Pulmonary artery endothelial cell (primary cell): Measurements from ENCODE around the gene PROM1. TPM values are rescaled to one million over a fixed set of nuclear protein-coding genes. Genes with fewer than 3 reads are reported as not detected.

Source experiments
- DNase-seq: peaks from one replicate; pipeline ENCODE4 v3.0.0-alpha.2; 2011; ENCODE audit warnings: low read depth, low spot score
- total RNA-seq: library from RNA; depleted of rRNA; stranded (reverse); fragments of >200 nt; gene quantifications from 2 replicates; pipeline ENCODE4 v1.2.3, GENCODE V29; 2014

PROM1 gene
- total RNA-seq, 1 donor from 2014 or later, result not detected

- DNase-seq, result no peak
Measured at GRCh38 chr4:16067515-16067914, 16.3 kb downstream of the PROM1 start.

- DNase-seq, result no peak
Measured at GRCh38 chr4:16066586-16067128, 17.2 kb downstream of the PROM1 start.

GRCh38 chr4:16065066-16065465 lies 18.8 kb downstream of the PROM1 start:
- no peak for DNase-seq

- no peak for DNase-seq
Measured at GRCh38 chr4:16062601-16063000, 21.2 kb downstream of the PROM1 start.

- DNase-seq, result no peak
Measured at GRCh38 chr4:16056681-16057385, 27.0 kb downstream of the PROM1 start.

- DNase-seq, result no peak
Measured at GRCh38 chr4:16055873-16056272, 27.9 kb downstream of the PROM1 start.

- DNase-seq, result no peak
Measured at GRCh38 chr4:16055471-16055870, 28.4 kb downstream of the PROM1 start.

GRCh38 chr4:16052939-16053338 lies 30.9 kb downstream of the PROM1 start:
- DNase-seq, result no peak

- DNase-seq, result no peak
Measured at GRCh38 chr4:16051980-16052379, 31.8 kb downstream of the PROM1 start.

- DNase-seq, result no peak
Measured at GRCh38 chr4:16051132-16051531, 32.7 kb downstream of the PROM1 start.

GRCh38 chr4:16050669-16051068 lies 33.2 kb downstream of the PROM1 start:
- no peak for DNase-seq

GRCh38 chr4:16048619-16049419 lies 35.0 kb downstream of the PROM1 start:
- no peak for DNase-seq

- DNase-seq, result no peak
Measured at GRCh38 chr4:16045687-16046086, 38.1 kb downstream of the PROM1 start.

- no peak for DNase-seq
Measured at GRCh38 chr4:16043642-16044498, 40.0 kb downstream of the PROM1 start.

- DNase-seq, result no peak
Measured at GRCh38 chr4:16039139-16039538, 44.7 kb downstream of the PROM1 start.

GRCh38 chr4:16037901-16038300 lies 45.9 kb downstream of the PROM1 start:
- DNase-seq, result no peak

- DNase-seq, result no peak
Measured at GRCh38 chr4:16035843-16036242, 48.0 kb downstream of the PROM1 start.

- no peak for DNase-seq
Measured at GRCh38 chr4:16034010-16034748, 49.6 kb downstream of the PROM1 start.

- no peak for DNase-seq
Measured at GRCh38 chr4:16032396-16032770, 51.4 kb downstream of the PROM1 start.

- DNase-seq, result no peak
Measured at GRCh38 chr4:16031546-16032395, 52.1 kb downstream of the PROM1 start.
